Measurements from ENCODE around the gene GOLGA6L7. TPM values are rescaled to one million over a fixed set of nuclear protein-coding genes. Genes with fewer than 3 reads are reported as not detected.

The GOLGA6L7 gene
- total RNA-seq, 1 donor from 2014 or later = not detected

GRCh38 chr15:28888302-28888894 is 40.0 kb upstream of the GOLGA6L7 start:
- intact Hi-C loops (cut with micrococcal nuclease) = no loop called here
- Mint-ChIP-seq H3K4me1 (peaks cover 27% of the 10 kb centered on the region), H3K36me3 (ENCODE audit: low read depth) (no peaks in the 10 kb centered on the region), H3K27ac (no peak overlapping the region), H3K27me3 (peaks cover 27% of the 10 kb centered on the region), H3K4me3 (no peak overlapping the region), H3K9me3 (no peaks in the 10 kb centered on the region)
- no peak for DNase-seq

- Mint-ChIP-seq H3K4me3 (peak overlapping the region; percentile 73), H3K27ac (no peak overlapping the region), H3K4me1 (peaks cover 27% of the 10 kb centered on the region), H3K9me3 (no peaks in the 10 kb centered on the region), H3K36me3 (ENCODE audit: low read depth) (no peaks in the 10 kb centered on the region), H3K27me3 (peaks cover 31% of the 10 kb centered on the region)
- intact Hi-C loops (cut with micrococcal nuclease) = no loop called here
- no peak for DNase-seq
Measured at GRCh38 chr15:28887339-28888174, 39.1 kb upstream of the GOLGA6L7 start.

- H3K4me3 Mint-ChIP-seq = peak overlapping the region; percentile 73
- no peaks in the 10 kb centered on the region for H3K9me3 Mint-ChIP-seq
- H3K27me3 Mint-ChIP-seq = peaks cover 31% of the 10 kb centered on the region
- peaks cover 27% of the 10 kb centered on the region for H3K4me1 Mint-ChIP-seq
- intact Hi-C loops (cut with micrococcal nuclease) = no loop called here
- no peaks in the 10 kb centered on the region for H3K36me3 Mint-ChIP-seq (ENCODE audit: low read depth)
- DNase-seq = no peak
- H3K27ac Mint-ChIP-seq = no peak overlapping the region
Measured at GRCh38 chr15:28886431-28887338, 38.2 kb upstream of the GOLGA6L7 start.

- Mint-ChIP-seq H3K9me3 (no peaks in the 10 kb centered on the region), H3K4me3 (peak within 1 kb of the TSS; percentile 73), H3K4me1 (peaks cover 19% of the 10 kb centered on the region), H3K27me3 (peaks cover 31% of the 10 kb centered on the region), H3K27ac (no peak within 1 kb of the TSS), H3K36me3 (ENCODE audit: low read depth) (no peaks in the 10 kb centered on the region)
- intact Hi-C loops (cut with micrococcal nuclease) = no loop called here
- peak; percentile 82 for DNase-seq
Measured at GRCh38 chr15:28885630-28886430, 37.4 kb upstream of the GOLGA6L7 start, which contains the start of gene APBA2. TSS of gene APBA2 (plus strand) at chr15:28885974. CDS start at chr15:29053885, 167,911 bp downstream.

- H3K4me3 Mint-ChIP-seq = peak overlapping the region; percentile 44
- no peaks in the 10 kb centered on the region for H3K36me3 Mint-ChIP-seq (ENCODE audit: low read depth)
- DNase-seq = no peak
- peaks cover 12% of the 10 kb centered on the region for H3K4me1 Mint-ChIP-seq
- no peaks in the 10 kb centered on the region for H3K9me3 Mint-ChIP-seq
- intact Hi-C loops (cut with micrococcal nuclease) = no loop called here
- peaks cover 31% of the 10 kb centered on the region for H3K27me3 Mint-ChIP-seq
- H3K27ac Mint-ChIP-seq = no peak overlapping the region
Measured at GRCh38 chr15:28885128-28885629, 36.7 kb upstream of the GOLGA6L7 start.

GRCh38 chr15:28884151-28884940 is 35.9 kb upstream of the GOLGA6L7 start:
- intact Hi-C loops (cut with micrococcal nuclease) = no loop called here
- H3K27ac Mint-ChIP-seq = no peak overlapping the region
- peaks cover 31% of the 10 kb centered on the region for H3K27me3 Mint-ChIP-seq
- no peaks in the 10 kb centered on the region for H3K9me3 Mint-ChIP-seq
- no peak for DNase-seq
- peak overlapping the region; percentile 44 for H3K4me3 Mint-ChIP-seq
- H3K4me1 Mint-ChIP-seq = peaks cover 4% of the 10 kb centered on the region
- H3K36me3 Mint-ChIP-seq (ENCODE audit: low read depth) = no peaks in the 10 kb centered on the region

GRCh38 chr15:28881600-28881999 is 33.2 kb upstream of the GOLGA6L7 start:
- no peaks in the 10 kb centered on the region for H3K36me3 Mint-ChIP-seq (ENCODE audit: low read depth)
- no peaks in the 10 kb centered on the region for H3K4me1 Mint-ChIP-seq
- peaks cover 22% of the 10 kb centered on the region for H3K27me3 Mint-ChIP-seq
- no peak overlapping the region for H3K4me3 Mint-ChIP-seq
- DNase-seq = no peak
- H3K27ac Mint-ChIP-seq = no peak overlapping the region
- intact Hi-C loops (cut with micrococcal nuclease) = no loop called here
- no peaks in the 10 kb centered on the region for H3K9me3 Mint-ChIP-seq

GRCh38 chr15:28881170-28881569 is 32.7 kb upstream of the GOLGA6L7 start:
- H3K4me3 Mint-ChIP-seq = no peak overlapping the region
- intact Hi-C loops (cut with micrococcal nuclease) = no loop called here
- H3K36me3 Mint-ChIP-seq (ENCODE audit: low read depth) = no peaks in the 10 kb centered on the region

GRCh38 chr15:28880680-28881079 is 32.2 kb upstream of the GOLGA6L7 start:
- intact Hi-C loops (cut with micrococcal nuclease) = no loop called here
- no peak for DNase-seq
- Mint-ChIP-seq H3K4me1 (no peaks in the 10 kb centered on the region), H3K27me3 (peaks cover 22% of the 10 kb centered on the region), H3K36me3 (ENCODE audit: low read depth) (no peaks in the 10 kb centered on the region), H3K4me3 (no peak overlapping the region), H3K9me3 (no peaks in the 10 kb centered on the region), H3K27ac (no peak overlapping the region)

More at GRCh38 chr15:28881170-28881569, 32.7 kb upstream of the GOLGA6L7 start:
- no peak for DNase-seq
- H3K4me1 Mint-ChIP-seq = no peaks in the 10 kb centered on the region
- peaks cover 22% of the 10 kb centered on the region for H3K27me3 Mint-ChIP-seq
- H3K9me3 Mint-ChIP-seq = no peaks in the 10 kb centered on the region
- no peak overlapping the region for H3K27ac Mint-ChIP-seq

GRCh38 chr15:28879551-28879950 is 31.1 kb upstream of the GOLGA6L7 start:
- intact Hi-C loops (cut with micrococcal nuclease) = no loop called here
- no peaks in the 10 kb centered on the region for H3K4me1 Mint-ChIP-seq
- DNase-seq = no peak
- no peaks in the 10 kb centered on the region for H3K36me3 Mint-ChIP-seq (ENCODE audit: low read depth)
- H3K4me3 Mint-ChIP-seq = no peak overlapping the region
- H3K9me3 Mint-ChIP-seq = no peaks in the 10 kb centered on the region
- peaks cover 16% of the 10 kb centered on the region for H3K27me3 Mint-ChIP-seq
- H3K27ac Mint-ChIP-seq = no peak overlapping the region

GRCh38 chr15:28878209-28878608 is 29.8 kb upstream of the GOLGA6L7 start:
- intact Hi-C loops (cut with micrococcal nuclease) = no loop called here
- no peaks in the 10 kb centered on the region for H3K4me1 Mint-ChIP-seq

GRCh38 chr15:28876845-28877185 is 28.4 kb upstream of the GOLGA6L7 start:
- no peak for DNase-seq
- H3K9me3 Mint-ChIP-seq = no peaks in the 10 kb centered on the region
- intact Hi-C loops (cut with micrococcal nuclease) = no loop called here
- no peaks in the 10 kb centered on the region for H3K36me3 Mint-ChIP-seq (ENCODE audit: low read depth)
- H3K27me3 Mint-ChIP-seq = peaks cover 7% of the 10 kb centered on the region
- no peaks in the 10 kb centered on the region for H3K4me1 Mint-ChIP-seq
- H3K27ac Mint-ChIP-seq = no peak overlapping the region
- H3K4me3 Mint-ChIP-seq = no peak overlapping the region

More at GRCh38 chr15:28878209-28878608, 29.8 kb upstream of the GOLGA6L7 start:
- no peaks in the 10 kb centered on the region for H3K9me3 Mint-ChIP-seq
- H3K27me3 Mint-ChIP-seq = peaks cover 9% of the 10 kb centered on the region
- no peak overlapping the region for H3K4me3 Mint-ChIP-seq
- no peak overlapping the region for H3K27ac Mint-ChIP-seq
- DNase-seq = no peak
- H3K36me3 Mint-ChIP-seq (ENCODE audit: low read depth) = no peaks in the 10 kb centered on the region

Measured in activated CD4-positive, alpha-beta T cell treated with anti-CD3 and anti-CD28 coated beads, Interleukin-2, amount 10 ng/mL, durations not matched to agents 24 days and 14 days (primary cell).